Astrocyte (in vitro differentiated cells and primary cell): Measurements from ENCODE around the gene RASGEF1C.

Experiments used
- EZH2 ChIP-seq: IDR thresholded peaks from 2 replicates; pipeline ENCODE4 v1.6.1; 2012; ENCODE audit warnings: mild to moderate bottlenecking, low read length, inconsistent platforms; ENCODE audit not compliant: insufficient read depth
- TF ChIP-seq, protein P1 (sequence below): IDR thresholded peaks from 2 replicates; pipeline ENCODE4 v1.5.1; 2011; ENCODE audit warnings: low read depth, mild to moderate bottlenecking, inconsistent platforms, low read length, moderate library complexity; ENCODE audit not compliant: insufficient read depth

DNA sequence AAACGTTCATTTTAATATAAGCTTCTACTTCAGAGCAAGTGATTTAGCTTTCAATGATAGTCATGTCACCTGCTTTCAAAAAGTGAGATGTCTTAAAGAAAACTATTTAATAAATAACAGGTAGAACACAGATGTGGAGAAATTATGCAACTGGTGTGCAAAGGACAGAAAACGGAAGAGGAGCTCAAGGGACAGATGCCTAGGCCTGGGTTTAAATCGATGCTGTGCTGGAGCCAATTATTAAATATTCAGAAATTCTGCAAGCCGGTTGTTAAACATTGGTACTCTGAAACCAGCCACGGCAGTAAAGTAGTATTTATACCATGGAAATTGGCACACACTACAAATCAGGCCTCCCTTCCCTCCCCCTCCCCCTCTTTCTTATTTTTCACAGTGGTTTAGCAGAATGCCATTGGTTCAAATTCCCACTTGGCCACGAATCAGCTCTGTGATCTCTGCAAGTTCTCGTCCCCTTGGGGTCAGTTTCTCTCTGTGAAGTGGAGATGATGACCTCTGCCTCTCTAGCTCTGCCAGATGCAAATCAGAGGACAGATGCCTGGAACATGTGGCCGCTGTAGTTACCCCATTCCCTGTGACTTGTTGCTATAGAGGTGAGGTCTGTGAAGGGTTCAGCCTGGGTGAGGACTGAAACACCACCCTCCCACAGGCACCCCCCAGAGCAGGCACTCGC is 131.3 kb downstream of the RASGEF1C start:
- TF ChIP-seq, protein P1, sequence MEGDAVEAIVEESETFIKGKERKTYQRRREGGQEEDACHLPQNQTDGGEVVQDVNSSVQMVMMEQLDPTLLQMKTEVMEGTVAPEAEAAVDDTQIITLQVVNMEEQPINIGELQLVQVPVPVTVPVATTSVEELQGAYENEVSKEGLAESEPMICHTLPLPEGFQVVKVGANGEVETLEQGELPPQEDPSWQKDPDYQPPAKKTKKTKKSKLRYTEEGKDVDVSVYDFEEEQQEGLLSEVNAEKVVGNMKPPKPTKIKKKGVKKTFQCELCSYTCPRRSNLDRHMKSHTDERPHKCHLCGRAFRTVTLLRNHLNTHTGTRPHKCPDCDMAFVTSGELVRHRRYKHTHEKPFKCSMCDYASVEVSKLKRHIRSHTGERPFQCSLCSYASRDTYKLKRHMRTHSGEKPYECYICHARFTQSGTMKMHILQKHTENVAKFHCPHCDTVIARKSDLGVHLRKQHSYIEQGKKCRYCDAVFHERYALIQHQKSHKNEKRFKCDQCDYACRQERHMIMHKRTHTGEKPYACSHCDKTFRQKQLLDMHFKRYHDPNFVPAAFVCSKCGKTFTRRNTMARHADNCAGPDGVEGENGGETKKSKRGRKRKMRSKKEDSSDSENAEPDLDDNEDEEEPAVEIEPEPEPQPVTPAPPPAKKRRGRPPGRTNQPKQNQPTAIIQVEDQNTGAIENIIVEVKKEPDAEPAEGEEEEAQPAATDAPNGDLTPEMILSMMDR: no peak
- TF ChIP-seq EZH2: no peak
